GM18508 (cell line): Measurements from ENCODE around the gene RHBDF2.

Experiments used
- ATAC-seq: cut with Tn5 transposase; IDR thresholded peaks from one replicate; pipeline ENCODE4 v1.9.1; 2021; ENCODE audit warnings: moderate number of reproducible peaks; ENCODE audit not compliant: insufficient read depth, unreplicated experiment

RHBDF2 gene

GRCh38 chr17:76421044-76421407 is 80.2 kb downstream of the RHBDF2 start:
- ATAC-seq: no peak
